Neural cell (in vitro differentiated cells): ENCODE measurements around the gene TRMT44.

Experiments
- EP300 ChIP-seq: fragments of 450-650 bp; conservative IDR thresholded peaks from 2 replicates; pipeline ENCODE4 v1.6.1; 2014; ENCODE audit warnings: antibody characterized with exemption, mild to moderate bottlenecking, moderate library complexity; ENCODE audit not compliant: poor library complexity, severe bottlenecking
- EZH2 ChIP-seq: fragments of 200-600, 300-800 bp; shearing (Covaris generic), sonication (generic); IDR thresholded peaks from 2 replicates; pipeline ENCODE4 v1.6.1; 2014; ENCODE audit warnings: antibody characterized with exemption, low read length, borderline replicate concordance, mild to moderate bottlenecking; ENCODE audit not compliant: insufficient read depth, poor library complexity, severe bottlenecking
- POLR2AphosphoS5 ChIP-seq: IDR thresholded peaks from 2 replicates; pipeline ENCODE4 v1.6.1; 2012
- SMC3 ChIP-seq: fragments of 450-650 bp; conservative IDR thresholded peaks from 2 replicates; pipeline ENCODE4 v1.6.1; 2014; ENCODE audit warnings: antibody characterized with exemption, mild to moderate bottlenecking, moderate library complexity; ENCODE audit not compliant: poor library complexity
- TF ChIP-seq, protein P1 (sequence below): fragments of 450-650 bp; IDR thresholded peaks from 2 replicates; pipeline ENCODE4 v1.5.1; 2014; ENCODE audit warnings: antibody characterized with exemption, mild to moderate bottlenecking, moderate library complexity; ENCODE audit not compliant: poor library complexity, severe bottlenecking

DNA sequence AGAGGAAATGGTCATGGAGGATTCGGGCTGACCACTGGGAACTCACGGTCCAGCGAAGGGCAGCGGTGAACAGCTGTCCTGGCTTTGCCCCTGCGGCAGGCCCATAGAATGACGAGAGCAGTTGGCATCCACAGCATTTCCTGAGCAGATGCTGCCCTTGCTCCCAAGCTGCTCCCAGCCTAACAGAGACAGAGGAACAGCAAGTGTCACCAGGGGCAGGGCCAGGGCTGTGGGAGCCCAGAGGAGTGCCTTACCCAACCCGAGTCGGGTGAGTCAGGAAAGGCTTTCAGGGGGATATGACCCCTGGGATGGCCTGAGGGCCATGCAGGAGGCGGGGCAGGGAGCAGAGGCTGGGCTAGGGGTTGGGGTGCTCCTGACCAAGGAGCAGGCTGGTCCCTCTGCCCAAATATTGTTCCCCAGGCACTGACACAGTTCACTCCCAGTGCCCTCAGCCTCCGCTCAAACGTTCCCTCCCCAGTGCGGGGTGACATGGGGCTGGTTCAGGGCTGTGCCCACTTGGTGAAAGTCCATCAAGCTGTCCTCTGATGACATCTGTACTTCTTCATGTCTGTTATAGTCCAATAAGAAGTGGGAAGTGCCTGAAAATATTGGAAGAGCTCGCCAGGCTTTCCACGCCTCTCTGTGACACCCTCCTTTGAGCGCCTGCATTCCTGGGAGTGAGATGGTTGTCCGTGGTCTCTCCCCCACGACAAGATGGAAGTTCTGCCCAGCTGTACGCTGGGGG lies 74.9 kb downstream of the TRMT44 start:
- TF ChIP-seq POLR2AphosphoS5 (no peak), SMC3 (no peak), EZH2 (no peak), EP300 (no peak)
- TF ChIP-seq, protein P1, sequence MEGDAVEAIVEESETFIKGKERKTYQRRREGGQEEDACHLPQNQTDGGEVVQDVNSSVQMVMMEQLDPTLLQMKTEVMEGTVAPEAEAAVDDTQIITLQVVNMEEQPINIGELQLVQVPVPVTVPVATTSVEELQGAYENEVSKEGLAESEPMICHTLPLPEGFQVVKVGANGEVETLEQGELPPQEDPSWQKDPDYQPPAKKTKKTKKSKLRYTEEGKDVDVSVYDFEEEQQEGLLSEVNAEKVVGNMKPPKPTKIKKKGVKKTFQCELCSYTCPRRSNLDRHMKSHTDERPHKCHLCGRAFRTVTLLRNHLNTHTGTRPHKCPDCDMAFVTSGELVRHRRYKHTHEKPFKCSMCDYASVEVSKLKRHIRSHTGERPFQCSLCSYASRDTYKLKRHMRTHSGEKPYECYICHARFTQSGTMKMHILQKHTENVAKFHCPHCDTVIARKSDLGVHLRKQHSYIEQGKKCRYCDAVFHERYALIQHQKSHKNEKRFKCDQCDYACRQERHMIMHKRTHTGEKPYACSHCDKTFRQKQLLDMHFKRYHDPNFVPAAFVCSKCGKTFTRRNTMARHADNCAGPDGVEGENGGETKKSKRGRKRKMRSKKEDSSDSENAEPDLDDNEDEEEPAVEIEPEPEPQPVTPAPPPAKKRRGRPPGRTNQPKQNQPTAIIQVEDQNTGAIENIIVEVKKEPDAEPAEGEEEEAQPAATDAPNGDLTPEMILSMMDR: no peak
